ENCODE measurements around the gene CARMIL3.
"Not testable (repeated sequence)": the region's sequence is repeated elsewhere in the genome, so short reads cannot be mapped to it uniquely, and the experiment has no call there.

CARMIL3 gene

DNA sequence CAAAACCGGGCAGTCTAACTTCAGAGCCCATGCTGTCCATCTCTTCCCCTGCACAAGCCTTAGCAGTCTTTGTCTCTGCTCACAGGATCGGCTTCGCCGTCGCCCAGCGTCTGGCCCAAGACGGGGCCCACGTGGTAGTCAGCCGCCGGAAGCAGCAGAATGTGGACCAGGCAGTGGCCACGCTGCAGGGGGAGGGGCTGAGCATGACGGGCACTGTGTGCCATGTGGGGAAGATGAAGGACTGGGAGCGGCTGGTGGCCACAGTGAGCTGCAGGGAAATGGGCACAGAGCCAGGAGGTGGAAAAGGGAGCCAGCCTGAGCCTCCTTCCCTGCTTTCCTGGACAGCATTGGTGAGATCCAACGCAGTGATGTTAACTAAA lies 14.2 kb upstream of the CARMIL3 start:
- no peaks in the 10 kb centered on the region for H3K36me3 ChIP-seq (ENCODE audit: control insufficient read depth, insufficient read depth, low read length)
- no peak for DNase-seq (ENCODE audit: extremely low read depth, insufficient read length)
- no peak overlapping the region for H3K4me3 ChIP-seq (replicated peaks; ENCODE audit: low read depth, low read length)
- H3K27me3 ChIP-seq (replicated peaks; ENCODE audit: control insufficient read depth, insufficient read depth, low read length): no peaks in the 10 kb centered on the region
- no peak for TF ChIP-seq CTCF (IDR thresholded peaks at IDR 0.05; ENCODE audit: insufficient read depth, low read length, poor library complexity, severe bottlenecking)

GRCh38 chr14:24038686-24039085 lies 13.1 kb upstream of the CARMIL3 start:
- TF ChIP-seq CTCF (IDR thresholded peaks at IDR 0.05; ENCODE audit: insufficient read depth, low read length, poor library complexity, severe bottlenecking): no peak
- DNase-seq (ENCODE audit: extremely low read depth, insufficient read length): no peak
- H3K36me3 ChIP-seq (ENCODE audit: control insufficient read depth, insufficient read depth, low read length): no peaks in the 10 kb centered on the region
- no peaks in the 10 kb centered on the region for H3K27me3 ChIP-seq (replicated peaks; ENCODE audit: control insufficient read depth, insufficient read depth, low read length)
- H3K4me3 ChIP-seq (replicated peaks; ENCODE audit: low read depth, low read length): no peak overlapping the region

GRCh38 chr14:24040692-24041091 lies 11.1 kb upstream of the CARMIL3 start:
- no peak overlapping the region for H3K4me3 ChIP-seq (replicated peaks; ENCODE audit: low read depth, low read length)
- DNase-seq (ENCODE audit: extremely low read depth, insufficient read length): no peak
- H3K27me3 ChIP-seq (replicated peaks; ENCODE audit: control insufficient read depth, insufficient read depth, low read length): no peaks in the 10 kb centered on the region
- no peak for TF ChIP-seq CTCF (IDR thresholded peaks at IDR 0.05; ENCODE audit: insufficient read depth, low read length, poor library complexity, severe bottlenecking)
- H3K36me3 ChIP-seq (ENCODE audit: control insufficient read depth, insufficient read depth, low read length): no peaks in the 10 kb centered on the region

DNA sequence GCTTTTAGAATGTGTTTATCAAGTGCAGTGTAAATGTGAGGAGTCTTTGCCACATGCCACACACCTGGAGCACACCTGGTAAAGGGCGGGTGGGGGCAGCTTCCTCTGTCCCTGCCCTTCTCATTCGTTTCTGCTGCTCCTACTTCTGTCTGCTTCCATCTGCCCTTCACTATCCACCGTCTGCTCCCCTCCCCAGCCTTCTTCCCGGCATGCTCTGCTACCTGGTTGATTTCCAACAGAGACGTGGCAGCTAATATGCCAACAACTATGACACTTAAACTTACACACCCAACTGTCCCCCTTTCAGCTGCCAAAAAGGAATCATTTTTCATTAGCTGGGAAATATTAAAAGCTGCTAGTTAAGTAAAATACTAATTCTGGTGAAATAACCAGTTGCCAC lies 9.1 kb upstream of the CARMIL3 start:
- DNase-seq (ENCODE audit: extremely low read depth, insufficient read length): no peak

DNA sequence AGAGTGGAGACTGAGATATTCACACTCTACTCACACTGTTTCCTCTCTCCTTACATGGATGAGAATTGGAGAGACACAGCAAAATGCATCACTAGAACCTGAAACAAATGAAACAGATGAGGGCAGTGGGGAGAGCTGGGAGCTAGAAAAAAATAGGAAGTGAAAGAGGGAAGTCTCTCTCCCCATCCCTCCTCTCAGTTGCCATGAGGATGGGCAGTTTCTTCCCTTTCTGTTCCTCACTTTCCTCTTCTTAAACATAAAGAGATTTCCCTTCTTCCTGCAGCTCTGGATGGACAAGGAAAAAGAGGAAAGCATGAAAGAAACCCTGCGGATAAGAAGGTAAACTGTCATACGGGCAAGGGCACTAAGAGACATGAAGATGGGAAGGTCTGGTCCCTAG lies 2.8 kb upstream of the CARMIL3 start:
- not testable (repeated sequence) for H3K36me3 ChIP-seq (ENCODE audit: control insufficient read depth, insufficient read depth, low read length); DNase-seq (ENCODE audit: extremely low read depth, insufficient read length); H3K4me3 ChIP-seq (replicated peaks; ENCODE audit: low read depth, low read length); H3K27me3 ChIP-seq (replicated peaks; ENCODE audit: control insufficient read depth, insufficient read depth, low read length)

More for the DNA sequence above, 9.1 kb upstream of the CARMIL3 start:
- no peaks in the 10 kb centered on the region for H3K36me3 ChIP-seq (ENCODE audit: control insufficient read depth, insufficient read depth, low read length)
- no peaks in the 10 kb centered on the region for H3K27me3 ChIP-seq (replicated peaks; ENCODE audit: control insufficient read depth, insufficient read depth, low read length)
- TF ChIP-seq CTCF (IDR thresholded peaks at IDR 0.05; ENCODE audit: insufficient read depth, low read length, poor library complexity, severe bottlenecking): no peak
- no peak overlapping the region for H3K4me3 ChIP-seq (replicated peaks; ENCODE audit: low read depth, low read length)

DNA sequence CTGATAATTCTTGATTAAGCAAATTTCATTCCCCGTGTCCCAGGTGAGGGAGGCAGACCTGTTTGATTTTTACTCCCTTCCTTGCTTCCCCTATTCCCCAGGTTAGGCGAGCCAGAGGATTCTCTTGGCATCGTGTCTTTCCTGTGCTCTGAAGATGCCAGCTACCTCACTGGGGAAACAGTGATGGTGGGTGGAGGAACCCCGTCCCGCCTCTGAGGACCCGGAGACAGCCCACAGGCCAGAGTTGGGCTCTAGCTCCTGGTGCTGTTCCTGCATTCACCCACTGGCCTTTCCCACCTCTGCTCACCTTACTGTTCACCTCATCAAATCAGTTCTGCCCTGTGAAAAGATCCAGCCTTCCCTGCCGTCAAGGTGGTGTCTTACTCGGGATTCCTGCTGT lies 1.1 kb upstream of the CARMIL3 start:
- not testable (repeated sequence) for H3K36me3 ChIP-seq (ENCODE audit: control insufficient read depth, insufficient read depth, low read length); H3K27me3 ChIP-seq (replicated peaks; ENCODE audit: control insufficient read depth, insufficient read depth, low read length); H3K4me3 ChIP-seq (replicated peaks; ENCODE audit: low read depth, low read length); DNase-seq (ENCODE audit: extremely low read depth, insufficient read length)

DNA sequence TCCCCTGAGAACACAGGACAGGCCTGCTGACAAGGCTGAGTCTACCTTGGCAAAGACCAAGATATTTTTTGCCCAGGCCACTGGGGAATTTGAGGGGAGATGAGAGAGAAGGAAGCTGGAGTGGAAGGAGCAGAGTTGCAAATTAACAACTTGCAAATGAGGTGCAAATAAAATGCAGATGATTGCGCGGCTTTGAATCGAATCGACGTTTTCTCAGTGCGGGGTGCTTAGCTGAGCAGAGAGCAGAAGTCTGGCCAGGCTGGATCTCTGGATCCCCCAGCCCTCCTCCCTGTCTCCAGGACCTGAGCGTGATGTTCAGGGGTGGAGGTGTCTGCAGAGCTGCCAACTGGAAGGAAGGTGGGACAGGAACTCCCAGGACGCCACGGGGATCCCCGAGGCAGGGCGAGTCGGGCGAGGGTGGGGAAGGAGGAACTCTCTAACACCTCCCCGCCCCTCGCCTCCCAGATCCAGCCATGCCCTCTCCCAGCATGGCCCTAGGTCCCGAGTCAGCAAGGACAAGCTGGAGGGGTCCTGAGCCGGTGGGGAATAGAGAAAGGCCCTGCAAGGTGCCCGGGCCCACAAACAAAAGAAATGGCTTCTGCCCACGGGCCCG lies 527 bp upstream of the CARMIL3 start:
- Histone ChIP-seq H3K27me3 (replicated peaks; ENCODE audit: control insufficient read depth, insufficient read depth, low read length) (no peaks in the 10 kb centered on the region; the same call in 1 of the 2 replicates), H3K36me3 (ENCODE audit: control insufficient read depth, insufficient read depth, low read length) (no peaks in the 10 kb centered on the region), H3K4me3 (replicated peaks; ENCODE audit: low read depth, low read length) (peak overlapping the region; percentile 78)
- no peak for TF ChIP-seq CTCF (IDR thresholded peaks at IDR 0.05; ENCODE audit: insufficient read depth, low read length, poor library complexity, severe bottlenecking)
- DNase-seq (ENCODE audit: extremely low read depth, insufficient read length): no peak

Measured in GM06990 (cell line).